HG03196 (cell line): ENCODE measurements around the gene MACO1.
"Not testable (repeated sequence)": the region's sequence is repeated elsewhere in the genome, so short reads cannot be mapped to it uniquely, and the experiment has no call there.

Source experiments
- ATAC-seq: cut with Tn5 transposase; IDR thresholded peaks from one replicate; pipeline ENCODE4 v1.9.1; 2021; ENCODE audit not compliant: unreplicated experiment

MACO1 gene

DNA sequence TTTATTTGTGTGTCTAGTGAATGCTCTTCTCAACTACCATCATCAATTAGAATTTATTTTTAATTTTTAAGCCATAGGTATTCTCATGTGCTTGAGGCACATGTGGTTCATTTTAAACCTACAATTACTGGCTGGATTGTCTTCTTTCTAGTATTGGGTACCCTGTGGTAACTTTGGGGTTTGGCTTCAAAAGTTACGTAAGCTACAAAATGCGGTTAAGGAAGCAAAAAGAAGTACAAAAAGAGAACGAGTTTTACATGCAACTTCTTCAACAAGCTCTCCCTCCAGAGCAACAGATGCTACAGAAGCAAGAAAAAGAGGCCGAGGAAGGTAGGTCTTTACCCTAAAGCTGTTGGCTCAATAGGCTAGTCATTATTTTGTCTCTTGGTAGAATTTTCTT is 25.8 kb downstream of the MACO1 start:
- ATAC-seq, result no peak

DNA sequence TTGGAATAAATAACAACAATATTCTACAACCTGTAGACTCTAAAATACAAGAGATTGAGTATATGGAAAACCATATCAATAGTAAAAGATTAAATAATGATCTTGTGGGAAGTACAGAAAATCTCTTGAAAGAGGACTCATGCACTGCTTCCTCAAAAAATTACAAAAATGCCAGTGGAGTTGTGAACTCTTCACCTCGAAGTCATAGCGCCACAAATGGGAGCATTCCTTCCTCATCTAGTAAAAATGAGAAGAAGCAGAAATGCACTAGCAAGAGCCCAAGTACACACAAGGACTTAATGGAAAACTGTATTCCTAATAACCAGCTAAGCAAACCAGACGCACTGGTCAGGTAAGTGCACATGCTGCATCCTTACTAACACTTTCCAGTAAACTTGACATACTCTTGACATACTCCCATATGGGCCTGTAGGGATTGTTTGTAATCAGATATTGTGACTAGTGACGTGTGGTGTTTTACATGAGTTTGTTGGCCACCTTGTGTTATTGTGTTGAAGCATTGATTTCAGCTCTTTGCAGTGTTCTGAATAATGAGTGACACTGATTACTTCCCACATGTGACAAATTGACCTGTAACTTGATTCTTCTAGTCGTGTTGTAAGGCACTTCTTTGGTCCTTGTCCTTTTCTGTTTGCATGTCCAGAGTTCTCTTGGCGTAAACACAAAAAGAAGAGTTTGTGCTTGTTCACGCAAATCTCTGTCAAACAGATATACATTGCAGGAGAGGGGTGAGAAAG is 28.0 kb downstream of the MACO1 start:
- no peak for ATAC-seq

DNA sequence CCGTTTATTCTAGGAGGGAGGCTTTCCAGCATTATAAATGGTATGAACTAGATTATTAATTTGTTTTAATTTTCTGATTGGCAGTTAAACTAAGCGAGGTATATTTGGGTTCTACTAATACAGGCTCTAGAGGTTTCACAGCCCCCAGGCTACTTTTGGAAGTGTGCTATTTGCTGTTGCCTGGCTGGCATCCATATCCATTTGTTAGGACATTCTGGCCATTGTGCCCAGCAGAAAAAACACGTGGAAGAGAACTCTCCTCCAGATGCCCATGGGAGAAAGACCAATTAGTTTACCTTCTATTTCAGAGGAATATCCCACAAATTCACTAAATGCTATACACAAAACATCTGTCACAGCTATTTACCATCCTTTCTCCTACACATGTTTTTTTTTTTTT is 29.3 kb downstream of the MACO1 start:
- ATAC-seq, result no peak

DNA sequence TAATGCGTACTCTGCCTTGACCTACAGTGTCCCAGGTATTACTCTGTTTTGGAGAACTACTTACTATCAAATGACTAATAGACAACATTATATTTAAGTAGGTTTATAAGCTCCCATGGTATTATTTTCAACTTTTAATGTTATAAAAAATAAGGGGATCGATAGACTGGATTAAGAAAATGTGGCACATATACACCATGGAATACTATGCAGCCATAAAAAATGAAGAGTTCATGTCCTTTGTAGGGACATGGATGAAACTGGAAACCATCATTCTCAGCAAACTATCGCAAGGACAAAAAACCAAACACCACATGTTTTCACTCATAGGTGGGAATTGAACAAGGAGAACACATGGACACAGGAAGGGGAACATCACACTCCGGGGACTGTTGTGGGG is 30.1 kb downstream of the MACO1 start:
- not testable (repeated sequence) for ATAC-seq

DNA sequence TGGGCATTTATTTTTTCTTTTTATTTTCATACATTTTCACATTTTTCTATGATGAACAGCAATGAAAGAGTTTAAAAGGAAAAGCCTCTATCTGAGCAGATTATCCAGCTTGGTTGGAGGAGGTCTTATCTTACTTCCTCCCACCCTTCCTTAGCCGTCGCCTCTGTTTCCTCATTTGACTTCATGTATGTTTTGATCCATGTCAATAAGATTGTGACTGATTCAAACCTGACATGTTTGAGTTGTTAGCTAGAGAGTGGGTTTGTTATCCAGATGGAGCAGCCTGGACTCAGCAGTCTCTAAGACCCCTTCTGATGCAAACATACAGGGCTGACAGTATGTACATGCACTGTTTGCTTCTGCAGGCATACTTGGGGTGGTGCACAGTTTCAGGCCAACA is 31.2 kb downstream of the MACO1 start:
- ATAC-seq, result no peak

DNA sequence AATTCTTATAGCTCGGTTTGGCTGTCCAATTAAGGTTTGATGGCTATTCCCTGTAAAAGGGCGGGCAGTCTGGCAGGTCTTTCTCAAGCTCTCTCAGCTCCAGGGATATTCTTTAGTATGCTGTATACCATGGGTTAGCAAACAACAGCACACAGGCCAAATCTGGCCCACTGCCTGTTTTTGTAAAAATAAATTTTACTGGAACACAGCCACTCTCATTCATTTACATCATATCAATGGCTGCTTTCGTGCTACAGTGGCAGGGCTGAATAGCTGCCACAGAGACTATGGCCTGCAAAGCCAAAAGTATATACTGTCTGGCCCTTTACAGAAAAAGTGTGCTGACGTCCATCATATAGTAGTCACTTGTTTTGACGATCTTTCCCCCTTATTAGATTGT is 32.0 kb downstream of the MACO1 start:
- no peak for ATAC-seq

DNA sequence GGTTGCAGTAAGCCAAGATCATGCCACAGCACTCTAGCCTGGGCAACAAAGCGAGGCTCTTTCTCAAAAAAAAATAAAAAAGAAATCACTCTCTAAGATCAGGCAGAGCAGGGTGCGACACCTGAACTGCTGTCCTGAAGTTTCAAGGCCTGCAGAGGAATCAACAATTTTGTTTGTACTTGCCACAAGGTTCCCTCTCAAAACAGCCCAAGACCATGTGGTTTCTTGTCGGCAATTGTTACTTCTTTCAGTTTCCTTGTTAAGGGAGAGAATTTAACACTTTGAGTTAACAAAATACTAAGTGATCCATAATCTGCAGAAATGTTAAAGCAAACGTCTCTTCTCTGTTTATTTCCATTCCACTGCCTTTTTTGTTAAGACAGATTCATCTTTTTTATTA is 36.5 kb downstream of the MACO1 start:
- ATAC-seq, result no peak

DNA sequence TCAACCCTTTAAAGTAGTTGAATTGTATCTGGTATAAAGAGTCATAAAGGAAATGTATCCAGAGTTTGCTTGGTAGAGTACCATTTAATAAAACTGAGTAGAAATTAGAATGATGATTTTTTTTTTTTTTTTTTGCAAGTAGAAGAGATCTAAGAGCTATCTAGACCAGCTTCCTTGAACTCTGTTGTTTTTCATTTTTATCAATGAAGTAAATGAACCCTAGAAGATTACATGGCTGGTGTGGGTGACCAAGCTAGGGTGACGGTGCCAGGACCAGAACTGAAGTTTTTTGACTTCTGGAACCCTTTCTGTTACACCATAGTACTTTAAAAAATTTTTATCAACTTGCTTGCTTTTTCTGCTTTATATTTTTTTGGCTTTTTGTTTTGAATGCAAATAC is 36.9 kb downstream of the MACO1 start:
- ATAC-seq, result no peak

DNA sequence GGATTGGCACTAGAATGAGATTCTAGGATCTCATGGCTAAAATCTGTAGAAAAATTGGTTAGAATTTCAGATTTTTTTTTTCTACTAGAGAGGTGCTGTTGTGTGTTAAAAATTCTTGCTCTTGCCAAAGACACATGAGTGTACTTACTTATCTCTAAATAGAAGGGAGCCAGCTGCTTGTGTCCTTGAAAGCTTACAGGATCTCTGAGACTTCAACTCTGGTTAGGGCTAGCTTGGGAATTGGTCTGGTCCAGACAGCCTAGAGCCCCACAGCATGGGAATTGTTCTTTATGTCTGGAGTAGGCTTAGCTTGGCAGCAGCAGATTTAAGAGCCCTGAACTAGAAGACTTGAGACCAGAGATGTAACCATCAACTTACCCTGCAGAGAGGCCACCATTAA is 37.3 kb downstream of the MACO1 start:
- ATAC-seq, result no peak

DNA sequence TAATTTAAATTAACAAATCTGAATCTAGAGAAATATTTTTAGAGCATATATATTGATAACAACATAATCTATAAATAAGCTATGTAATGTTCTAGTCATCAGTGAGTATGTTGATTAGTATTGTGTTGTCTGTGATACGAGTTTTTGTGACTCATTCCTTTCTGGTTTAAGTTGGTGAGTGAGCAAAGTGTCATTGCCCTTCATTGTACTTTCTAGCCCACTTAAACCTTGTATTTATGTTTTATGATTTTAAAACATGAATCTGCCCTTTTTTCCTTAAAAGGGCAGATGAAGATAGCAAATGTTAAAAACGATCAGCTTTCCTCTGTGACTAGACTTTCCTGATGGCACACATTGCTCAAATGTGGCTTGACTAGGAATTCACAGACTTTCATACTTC is 38.5 kb downstream of the MACO1 start:
- ATAC-seq, result no peak

DNA sequence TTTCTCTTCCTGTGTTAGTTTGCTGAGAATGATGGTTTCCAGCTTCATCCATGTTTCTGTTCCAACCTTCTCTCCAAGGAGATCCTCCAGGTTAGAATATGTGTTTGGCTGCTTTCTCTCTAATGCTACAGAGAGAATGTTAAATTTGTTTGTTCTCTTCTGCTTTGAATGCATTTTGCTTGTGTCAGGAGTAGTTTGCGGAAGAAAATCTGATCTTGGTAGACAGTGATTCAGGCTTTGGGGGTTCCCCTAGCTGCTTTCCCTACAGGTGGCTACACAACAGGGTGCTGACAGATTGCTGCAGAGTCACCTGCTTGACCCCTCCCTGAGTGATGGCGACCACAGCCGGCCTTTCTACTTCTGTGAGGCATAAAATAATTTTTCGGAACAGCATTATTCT is 41.8 kb downstream of the MACO1 start:
- no peak for ATAC-seq

DNA sequence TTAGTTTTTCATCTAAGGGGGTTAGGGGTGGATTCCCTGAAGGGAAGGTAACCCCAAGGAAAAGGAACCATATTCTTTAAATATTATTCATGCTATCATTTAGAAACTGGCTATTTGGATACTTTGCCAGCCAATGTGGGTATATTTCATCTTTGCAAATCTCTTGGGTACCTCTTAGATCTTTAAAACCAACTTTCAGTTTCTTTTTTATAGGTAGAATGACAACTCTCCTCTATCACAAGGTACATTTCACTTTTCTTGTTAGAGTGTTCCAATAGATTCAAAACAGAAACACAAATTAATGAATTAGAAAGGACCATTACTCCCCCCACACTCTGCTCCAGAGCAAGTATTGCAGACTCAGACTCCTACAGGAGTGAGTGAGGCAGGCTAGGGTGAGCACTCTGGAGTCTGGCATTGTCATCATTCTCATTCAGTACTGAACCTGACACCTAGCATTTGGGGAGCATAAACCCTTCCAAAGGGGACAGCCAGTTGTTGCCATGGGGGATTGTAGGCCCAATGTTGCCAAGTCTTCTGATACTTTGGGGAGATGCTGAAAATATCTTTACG is 43.0 kb downstream of the MACO1 start:
- ATAC-seq, result no peak

DNA sequence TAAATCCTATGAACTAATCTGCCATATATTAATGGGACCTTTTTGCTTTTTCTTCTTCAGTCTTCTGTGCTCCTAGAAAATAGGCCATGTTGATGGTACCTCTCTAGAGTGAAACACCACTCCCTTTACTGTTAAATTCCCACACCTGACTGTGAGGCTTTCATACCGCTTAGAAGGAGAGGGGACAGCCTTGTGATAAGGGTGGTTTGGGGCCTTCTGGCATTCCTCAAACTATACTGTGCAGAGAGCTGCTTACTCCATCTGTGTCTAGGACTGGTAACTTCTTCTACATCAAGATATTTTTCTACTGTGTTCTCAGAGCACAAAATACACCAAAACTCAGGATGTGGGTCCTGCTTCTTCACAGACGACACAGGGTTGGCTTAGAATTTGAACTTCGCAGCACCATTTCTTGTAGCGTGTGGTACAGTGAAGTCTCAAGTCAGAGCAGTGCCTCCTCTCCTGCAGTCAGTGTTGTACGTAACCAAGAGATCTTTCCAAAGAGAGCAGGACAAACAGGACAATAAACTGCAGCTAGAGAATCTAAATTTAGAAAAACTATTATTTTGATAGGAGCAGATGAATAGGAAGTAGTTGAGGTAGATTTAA is 43.8 kb downstream of the MACO1 start:
- no peak for ATAC-seq

DNA sequence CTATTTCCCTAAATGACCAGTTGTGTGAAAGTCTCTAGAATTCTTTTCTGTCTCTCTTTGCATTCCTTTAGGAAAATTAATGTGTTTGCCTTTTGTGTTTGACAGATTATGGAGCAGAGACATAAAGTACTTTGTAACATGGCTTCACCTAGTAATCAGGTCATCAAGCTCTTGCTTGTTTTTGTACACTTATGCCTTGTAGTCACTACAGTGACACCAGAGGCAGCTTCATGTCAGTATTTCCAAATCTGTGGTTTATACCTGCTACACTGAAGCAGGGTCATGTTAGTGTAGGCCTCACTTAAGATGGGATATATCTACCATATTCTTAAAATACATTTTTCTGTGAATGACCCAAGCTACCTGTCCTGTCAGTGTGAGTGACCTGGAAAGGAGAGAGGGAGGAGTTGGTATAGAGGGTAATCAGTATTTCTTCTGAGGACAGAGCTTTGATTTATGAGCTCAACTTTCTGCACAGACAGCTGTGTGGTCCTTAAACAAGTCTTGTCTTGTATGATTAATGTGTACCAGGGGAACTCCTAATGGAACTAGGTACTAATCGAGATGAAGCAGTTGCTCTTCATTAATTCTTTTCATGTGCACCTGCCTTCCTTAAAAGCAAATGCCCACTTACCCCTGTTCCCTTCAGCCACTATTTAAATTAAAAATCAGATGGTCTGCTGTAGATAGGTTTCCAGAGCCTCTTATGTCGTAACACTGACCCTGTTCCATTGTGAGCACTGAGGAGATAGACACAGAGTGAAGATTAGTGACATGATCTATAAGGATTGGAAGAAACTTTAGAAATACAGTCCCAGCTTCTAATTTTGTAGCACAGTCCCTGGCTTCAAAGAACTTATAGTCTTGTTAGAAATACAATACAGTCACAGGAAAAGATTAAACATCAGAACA is 45.7 kb downstream of the MACO1 start:
- ATAC-seq, result no peak

DNA sequence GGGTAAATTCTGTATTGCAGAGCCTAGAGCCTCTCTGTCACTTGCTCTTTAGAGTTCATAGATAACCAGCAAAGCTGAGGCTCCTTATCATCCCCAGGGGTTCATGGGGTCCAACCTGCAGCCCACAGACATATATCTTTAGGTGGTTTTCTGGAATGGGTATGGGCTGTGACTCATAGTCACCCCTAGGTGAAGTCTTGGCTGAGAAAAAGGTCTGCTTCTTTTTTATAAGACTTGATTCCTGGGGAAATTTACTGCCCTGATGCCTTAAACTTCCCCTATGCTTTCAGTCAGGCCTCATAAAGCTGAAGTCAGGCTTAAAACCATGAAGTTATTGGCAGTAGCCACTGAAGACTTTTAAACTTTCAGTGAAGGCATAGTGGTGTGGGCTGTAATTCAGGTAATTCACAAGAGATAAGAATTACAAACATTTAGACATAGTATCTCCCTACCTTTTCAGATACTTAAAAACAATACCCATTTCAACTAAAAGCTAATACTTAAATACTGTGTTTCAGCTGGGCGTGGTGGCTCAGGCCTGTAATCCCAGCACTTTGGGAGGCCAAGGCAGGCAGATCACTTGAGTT is 46.8 kb downstream of the MACO1 start:
- no peak for ATAC-seq

DNA sequence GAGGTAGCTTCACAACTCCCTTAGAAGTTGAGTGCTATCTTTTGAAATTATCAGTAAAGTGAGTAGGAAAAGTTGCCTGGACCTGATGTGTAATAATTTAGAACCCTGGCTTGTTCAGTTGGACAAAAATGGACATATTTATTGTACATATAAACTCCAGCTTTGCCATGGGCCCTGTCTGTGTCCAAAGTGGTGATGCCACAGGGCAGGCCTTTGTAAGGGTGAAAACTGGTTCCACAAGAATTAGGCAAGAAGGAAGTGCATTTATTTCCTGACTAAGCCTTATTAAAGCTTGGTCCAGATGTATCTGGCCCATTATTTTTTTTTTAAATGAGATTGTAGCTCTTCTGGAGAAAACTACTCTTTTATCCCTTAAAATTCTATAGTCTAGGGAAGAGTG is 47.9 kb downstream of the MACO1 start:
- ATAC-seq, result no peak

DNA sequence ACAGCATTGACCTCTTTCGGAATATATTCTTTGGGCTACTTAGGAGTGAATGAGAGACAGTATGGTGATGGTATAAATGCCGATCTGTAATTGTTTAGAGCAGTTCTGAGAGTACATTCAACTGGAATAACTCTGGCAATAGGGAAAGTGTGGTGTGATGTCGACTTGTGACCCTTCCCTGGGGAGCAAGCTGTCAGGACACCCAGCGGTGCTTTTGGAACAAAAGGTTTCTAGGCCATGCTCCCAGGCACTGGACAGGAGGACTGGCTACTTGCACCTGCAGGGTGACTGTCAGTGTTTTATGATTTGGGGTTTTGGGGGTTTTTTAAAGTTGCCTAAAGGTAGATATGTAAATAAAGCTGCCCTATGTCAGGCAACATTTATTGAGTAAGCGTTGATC is 50.9 kb downstream of the MACO1 start:
- no peak for ATAC-seq

DNA sequence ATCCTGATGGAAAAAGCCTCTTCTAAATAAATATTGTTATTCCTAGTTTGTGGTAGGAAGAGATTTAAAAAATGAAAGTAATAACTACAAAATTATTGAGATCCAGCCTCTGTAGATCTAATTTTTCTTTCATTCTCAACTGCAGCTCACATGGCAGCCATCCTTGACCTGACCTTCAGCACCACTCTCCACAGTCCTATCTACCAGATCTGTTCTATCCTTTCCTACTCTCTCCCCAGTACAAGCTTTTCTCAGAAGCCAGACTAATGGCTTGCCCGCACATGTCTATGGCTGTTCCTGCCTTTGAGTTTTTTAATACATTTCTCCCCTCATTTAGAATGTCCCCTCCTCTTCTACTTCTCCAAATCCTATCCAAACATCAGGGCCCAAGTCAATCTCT is 51.5 kb downstream of the MACO1 start:
- ATAC-seq, result no peak

DNA sequence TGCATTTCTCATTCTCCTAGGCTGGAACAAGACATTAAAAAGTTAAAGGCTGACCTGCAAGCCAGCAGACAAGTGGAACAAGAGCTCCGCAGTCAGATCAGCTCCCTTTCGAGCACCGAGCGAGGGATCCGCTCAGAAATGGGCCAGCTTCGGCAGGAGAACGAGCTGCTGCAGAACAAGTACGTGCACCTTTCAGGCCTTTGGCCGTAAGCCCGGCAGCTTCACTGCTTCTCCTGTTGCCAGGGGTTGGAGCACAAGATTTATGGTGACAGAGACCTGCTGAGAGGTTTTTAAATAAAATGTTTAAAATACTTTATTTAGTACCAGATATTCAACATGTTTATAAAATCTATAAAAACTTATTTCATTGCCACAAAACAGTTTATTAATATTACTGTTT is 53.4 kb downstream of the MACO1 start:
- no peak for ATAC-seq

DNA sequence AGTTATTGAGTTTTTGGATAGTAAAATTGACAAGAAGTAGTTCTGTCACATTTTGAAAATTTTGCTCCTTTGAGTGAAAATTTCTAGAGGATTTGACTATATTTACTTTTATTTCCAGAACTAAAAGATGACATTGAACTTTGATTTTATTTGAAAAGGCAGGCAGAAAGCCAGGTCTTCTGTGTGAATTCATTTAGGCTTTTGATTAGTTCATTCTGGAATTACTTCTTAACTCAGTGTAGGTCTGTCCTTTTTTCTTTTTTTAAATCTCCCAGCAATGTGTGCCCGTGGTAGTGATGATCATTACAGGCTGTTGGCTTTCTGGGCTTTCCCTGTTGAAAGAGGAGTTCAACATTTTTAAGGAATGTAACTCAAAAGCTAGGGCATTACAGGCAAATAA is 53.8 kb downstream of the MACO1 start:
- ATAC-seq, result no peak
